B cell (primary cell): ENCODE measurements around the gene CDC42SE2. TPM values are rescaled to one million over a fixed set of nuclear protein-coding genes. Genes with fewer than 3 reads are reported as not detected.
A peak's percentile ranks its signal among the peaks of the same experiment; 100 is the strongest.

Experiments used
- ATAC-seq: fragments of 200-7000 bp; cut with Tn5 transposase; one replicate; pipeline ENCODE4 v1.10.0; 2021; ENCODE audit warnings: low read depth, mild to moderate bottlenecking, moderate number of reproducible peaks, moderate library complexity
- CTCF ChIA-PET: fragments of 350-600 bp; sonication (Branson Sonifier 250); formaldehyde crosslinking; loops from one replicate; lab custom pipeline; 2021; ENCODE audit warnings: antibody characterized with exemption, inconsistent platforms; lab: Charles Lee
- POLR2A ChIA-PET: fragments of 350-600 bp; sonication (Branson Sonifier 250); formaldehyde crosslinking; loops from one replicate; lab custom pipeline; 2021; ENCODE audit warnings: antibody characterized with exemption; lab: Charles Lee
- DNase-seq: peaks from one replicate; pipeline ENCODE4 v3.0.0; 2013
- H2AFZ ChIP-seq: 2 replicates; pipeline ENCODE4 v1.6.1; 2012; ENCODE audit warnings: mild to moderate bottlenecking, low read depth, low read length; ENCODE audit not compliant: insufficient read depth, poor library complexity, severe bottlenecking
- H3K27ac ChIP-seq, 2 donors: 1 replicate in 1 of 2; 2 replicates in 1 of 2; pipeline ENCODE4 v1.5.1; 2012 to 2013; ENCODE audit warnings: low read length in 2 of 2, mild to moderate bottlenecking in 2 of 2, moderate library complexity in 1 of 2
- H3K27me3 ChIP-seq, 4 experiments: fragments of 200-600 bp in 1 of 4; sonication (generic) in 1 of 4; replicated peaks in 1 of 4; 1 replicate in 2 of 4; 2 replicates in 2 of 4; pipeline versions ENCODE4 v1.6.1 to v1.7.0; 2013 to 2016; ENCODE audit warnings: low read length in 3 of 4, mild to moderate bottlenecking in 2 of 4, mixed read lengths in 1 of 4, moderate library complexity in 1 of 4; ENCODE audit not compliant: insufficient read depth in 4 of 4, control insufficient read depth in 3 of 4; ENCODE audit errors: control extremely low read depth in 1 of 4
- H3K36me3 ChIP-seq, 2 experiments: replicated peaks in 1 of 2; 1 replicate in 1 of 2; 2 replicates in 1 of 2; pipeline versions ENCODE4 v1.6.1 to v1.7.1; 2013; ENCODE audit warnings: low read length in 1 of 2; ENCODE audit not compliant: insufficient read depth in 2 of 2, control insufficient read depth in 1 of 2; ENCODE audit errors: control extremely low read depth in 1 of 2, extremely low read depth in 1 of 2
- H3K4me1 ChIP-seq, 2 donors: fragments of 200-600 bp in 1 of 2; sonication (generic) in 1 of 2; 1 replicate in 1 of 2; 2 replicates in 1 of 2; pipeline versions ENCODE4 v1.5.1 to v1.6.1; 2013 to 2017; ENCODE audit warnings: low read length in 2 of 2; ENCODE audit not compliant: control insufficient read depth in 2 of 2, insufficient read depth in 2 of 2
- H3K4me2 ChIP-seq: replicated peaks from 2 replicates; pipeline ENCODE3; 2012; ENCODE audit warnings: mild to moderate bottlenecking, low read depth, low read length; ENCODE audit not compliant: poor library complexity, severe bottlenecking
- H3K4me3 ChIP-seq, 5 experiments: fragments of 200-600 bp in 1 of 5; sonication (generic) in 1 of 5; 1 replicate in 3 of 5; 2 replicates in 2 of 5; pipeline versions ENCODE4 v1.5.1 to v1.7.0; 2011 to 2016; ENCODE audit warnings: low read length in 4 of 5, mild to moderate bottlenecking in 4 of 5, low read depth in 2 of 5, control low read depth in 1 of 5, moderate library complexity in 1 of 5; ENCODE audit not compliant: insufficient read depth in 1 of 5; ENCODE audit errors: control extremely low read depth in 1 of 5, extremely low read depth in 1 of 5
- H3K79me2 ChIP-seq: fragments of 200-600 bp; sonication (generic); one replicate; pipeline ENCODE4 v1.6.0; 2016; ENCODE audit warnings: low read length; ENCODE audit not compliant: control insufficient read depth, insufficient read depth
- H3K9ac ChIP-seq: fragments of 200-600 bp; sonication (generic); 2 replicates; pipeline ENCODE4 v1.6.1; 2017; ENCODE audit warnings: mild to moderate bottlenecking, low read length, moderate library complexity
- H3K9me3 ChIP-seq, 3 donors: one replicate each; pipeline versions ENCODE4 v1.6.1 to v1.7.1; 2013; ENCODE audit warnings: low read length in 2 of 3; ENCODE audit not compliant: control insufficient read depth in 2 of 3, insufficient read depth in 1 of 3; ENCODE audit errors: control extremely low read depth in 1 of 3
- H4K20me1 ChIP-seq: 2 replicates; pipeline ENCODE4 v1.6.0; 2012; ENCODE audit warnings: mild to moderate bottlenecking, low read length; ENCODE audit not compliant: insufficient read depth, control insufficient read depth, poor library complexity, severe bottlenecking
- H3K27ac Mint-ChIP-seq: one replicate; pipeline ENCODE4 v1.8.0; 2021; ENCODE audit warnings: mixed read lengths
- H3K27me3 Mint-ChIP-seq: one replicate; pipeline ENCODE4 v1.8.0; 2021; ENCODE audit warnings: mixed read lengths
- H3K4me1 Mint-ChIP-seq: one replicate; pipeline ENCODE4 v1.8.0; 2021; ENCODE audit warnings: mixed read lengths
- H3K4me3 Mint-ChIP-seq: one replicate; pipeline ENCODE4 v1.8.0; 2021; ENCODE audit warnings: mixed read lengths
- H3K9me3 Mint-ChIP-seq: one replicate; pipeline ENCODE4 v1.8.0; 2022; ENCODE audit warnings: mixed read lengths; ENCODE audit not compliant: insufficient read depth
- EZH2 ChIP-seq: IDR thresholded peaks from 2 replicates; pipeline ENCODE4 v1.6.1; 2012; ENCODE audit warnings: borderline replicate concordance, low read depth, mild to moderate bottlenecking, moderate library complexity, low read length; ENCODE audit not compliant: insufficient read depth, poor library complexity, severe bottlenecking
- WGBS: methylation state at CpG from one replicate; pipeline ENCODE4 v1.1.5; 2013; ENCODE audit warnings: missing lambda C conversion rate; ENCODE audit not compliant: insufficient coverage; 5-methylcytosine and 5-hydroxymethylcytosine counted together
- intact Hi-C: fragments of 100-400 bp; cut with micrococcal nuclease; formaldehyde crosslinking; loops from one replicate; pipeline ENCODE4 v1.10.0; 2022
- polyA plus RNA-seq: library from polyadenylated mRNA; depleted of rRNA; stranded (reverse); fragments of >200 nt; gene quantifications from 2 replicates; pipeline ENCODE4 v1.2.3, GENCODE V29; 2012
- total RNA-seq, 2 donors: library from RNA; stranded (reverse); fragments of 120-200 nt in 1 of 2; gene quantifications; 1 replicate in 1 of 2; 2 replicates in 1 of 2; pipeline versions ENCODE4 v1.2.3 to v1.2.4, GENCODE V29; 2013 to 2022
- TF ChIP-seq, protein P1 (sequence below): fragments of 200-600 bp; IDR thresholded peaks from one replicate; pipeline ENCODE4 v1.8.0; 2022; ENCODE audit warnings: antibody characterized with exemption, mild to moderate bottlenecking

CDC42SE2 gene
- total and polyA plus RNA-seq, 2 donors (not counting 1 experiment from before 2014, with no cell fraction given): 42.5 to 161 TPM

DNA sequence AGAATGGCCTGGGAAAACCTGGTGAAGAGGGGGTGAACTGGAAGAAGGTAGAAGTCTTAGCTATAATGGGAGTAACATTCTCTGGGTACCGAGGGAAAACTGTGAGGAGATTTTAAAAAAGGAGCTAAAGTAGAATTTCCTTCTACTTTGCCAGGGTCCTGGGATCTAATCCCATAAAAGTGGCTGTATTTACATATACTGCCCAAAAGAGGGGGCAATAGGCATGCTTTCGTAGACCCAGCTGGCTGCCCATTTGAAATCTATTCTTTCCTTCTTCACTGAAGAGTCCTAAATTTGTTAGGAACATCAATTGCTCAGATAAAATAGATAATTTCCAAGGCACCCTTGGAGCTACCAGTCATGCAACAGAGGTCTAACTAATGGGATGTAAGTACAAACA lies 159.2 kb downstream of the CDC42SE2 start:
- POLR2A ChIA-PET: interaction anchor here (0.7 kb wide), 1 partner anchor 70 kb away, joined by 3 read pairs; no protein-coding TSS in a partner anchor
- H3K36me3 ChIP-seq: peaks cover 6 to 51% of the 10 kb centered on the region in 2 experiments
- no CpG with 5 or more reads among the region's 2 CpGs for WGBS
- no peaks in the 10 kb centered on the region for H3K79me2 ChIP-seq
- no peaks in the 10 kb centered on the region for H3K27me3 Mint-ChIP-seq
- H3K4me3 ChIP-seq: no peak overlapping the region
- peaks cover 3% of the 10 kb centered on the region for H3K4me1 Mint-ChIP-seq
- H3K27ac ChIP-seq: no peak overlapping the region
- CTCF ChIA-PET: interaction anchor here (0.6 to 3.8 kb wide), 8 partner anchors 12 to 584 kb away, joined by 3 to 31 read pairs (median 4); no protein-coding TSS in a partner anchor
- H2AFZ ChIP-seq: no peak overlapping the region
- TF ChIP-seq EZH2: no peak
- TF ChIP-seq, protein P1, sequence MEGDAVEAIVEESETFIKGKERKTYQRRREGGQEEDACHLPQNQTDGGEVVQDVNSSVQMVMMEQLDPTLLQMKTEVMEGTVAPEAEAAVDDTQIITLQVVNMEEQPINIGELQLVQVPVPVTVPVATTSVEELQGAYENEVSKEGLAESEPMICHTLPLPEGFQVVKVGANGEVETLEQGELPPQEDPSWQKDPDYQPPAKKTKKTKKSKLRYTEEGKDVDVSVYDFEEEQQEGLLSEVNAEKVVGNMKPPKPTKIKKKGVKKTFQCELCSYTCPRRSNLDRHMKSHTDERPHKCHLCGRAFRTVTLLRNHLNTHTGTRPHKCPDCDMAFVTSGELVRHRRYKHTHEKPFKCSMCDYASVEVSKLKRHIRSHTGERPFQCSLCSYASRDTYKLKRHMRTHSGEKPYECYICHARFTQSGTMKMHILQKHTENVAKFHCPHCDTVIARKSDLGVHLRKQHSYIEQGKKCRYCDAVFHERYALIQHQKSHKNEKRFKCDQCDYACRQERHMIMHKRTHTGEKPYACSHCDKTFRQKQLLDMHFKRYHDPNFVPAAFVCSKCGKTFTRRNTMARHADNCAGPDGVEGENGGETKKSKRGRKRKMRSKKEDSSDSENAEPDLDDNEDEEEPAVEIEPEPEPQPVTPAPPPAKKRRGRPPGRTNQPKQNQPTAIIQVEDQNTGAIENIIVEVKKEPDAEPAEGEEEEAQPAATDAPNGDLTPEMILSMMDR: peak; percentile 47
- H3K4me3 Mint-ChIP-seq: no peak overlapping the region
- peak; percentile 21 for ATAC-seq
- H3K27ac Mint-ChIP-seq: no peak overlapping the region
- H3K9ac ChIP-seq: no peak overlapping the region
- no peaks in the 10 kb centered on the region for H3K9me3 Mint-ChIP-seq
- no peak overlapping the region for H3K4me2 ChIP-seq
- H3K27me3 ChIP-seq: no peaks in the 10 kb centered on the region
- no peaks in the 10 kb centered on the region for H3K9me3 ChIP-seq
- intact Hi-C loops: loop anchor here (5.0 kb wide), 1 partner anchor 639 kb away; the partner anchor contains the start of gene IL3
- no peaks in the 10 kb centered on the region for H3K4me1 ChIP-seq
- no peaks in the 10 kb centered on the region for H4K20me1 ChIP-seq
- DNase-seq: no peak

GRCh38 chr5:131426011-131426410 lies 162.2 kb downstream of the CDC42SE2 start:
- Mint-ChIP-seq H3K27me3 (no peaks in the 10 kb centered on the region), H3K9me3 (no peaks in the 10 kb centered on the region), H3K27ac (no peak overlapping the region), H3K4me3 (no peak overlapping the region), H3K4me1 (no peaks in the 10 kb centered on the region)
- intact Hi-C loops: no loop called here
- H2AFZ ChIP-seq: no peak overlapping the region
- ATAC-seq: no peak
- H3K9me3 ChIP-seq: no peaks in the 10 kb centered on the region
- no CpG with 5 or more reads among the region's 1 CpG for WGBS
- H3K4me1 ChIP-seq: no peaks in the 10 kb centered on the region
- H3K27ac ChIP-seq: no peak overlapping the region
- H3K4me2 ChIP-seq: no peak overlapping the region
- H3K79me2 ChIP-seq: no peaks in the 10 kb centered on the region
- no peak overlapping the region for H3K9ac ChIP-seq
- POLR2A ChIA-PET: no interaction called here
- DNase-seq: no peak
- no peaks in the 10 kb centered on the region for H4K20me1 ChIP-seq
- peaks cover 6 to 69% of the 10 kb centered on the region in 2 experiments for H3K36me3 ChIP-seq
- CTCF ChIA-PET: interaction anchor here (1.3 to 3.8 kb wide), 2 partner anchors 581 to 637 kb away, joined by 3 to 31 read pairs; no protein-coding TSS in a partner anchor
- no peaks in the 10 kb centered on the region for H3K27me3 ChIP-seq
- no peak for TF ChIP-seq EZH2
- TF ChIP-seq, protein P1: no peak
- no peak overlapping the region for H3K4me3 ChIP-seq
